ENCODE measurements around the gene BHLHE40. TPM values are rescaled to one million over a fixed set of nuclear protein-coding genes. Genes with fewer than 3 reads are reported as not detected.

The BHLHE40 gene
- total RNA-seq: 15.9 and 21.5 TPM in 2 replicates

DNA sequence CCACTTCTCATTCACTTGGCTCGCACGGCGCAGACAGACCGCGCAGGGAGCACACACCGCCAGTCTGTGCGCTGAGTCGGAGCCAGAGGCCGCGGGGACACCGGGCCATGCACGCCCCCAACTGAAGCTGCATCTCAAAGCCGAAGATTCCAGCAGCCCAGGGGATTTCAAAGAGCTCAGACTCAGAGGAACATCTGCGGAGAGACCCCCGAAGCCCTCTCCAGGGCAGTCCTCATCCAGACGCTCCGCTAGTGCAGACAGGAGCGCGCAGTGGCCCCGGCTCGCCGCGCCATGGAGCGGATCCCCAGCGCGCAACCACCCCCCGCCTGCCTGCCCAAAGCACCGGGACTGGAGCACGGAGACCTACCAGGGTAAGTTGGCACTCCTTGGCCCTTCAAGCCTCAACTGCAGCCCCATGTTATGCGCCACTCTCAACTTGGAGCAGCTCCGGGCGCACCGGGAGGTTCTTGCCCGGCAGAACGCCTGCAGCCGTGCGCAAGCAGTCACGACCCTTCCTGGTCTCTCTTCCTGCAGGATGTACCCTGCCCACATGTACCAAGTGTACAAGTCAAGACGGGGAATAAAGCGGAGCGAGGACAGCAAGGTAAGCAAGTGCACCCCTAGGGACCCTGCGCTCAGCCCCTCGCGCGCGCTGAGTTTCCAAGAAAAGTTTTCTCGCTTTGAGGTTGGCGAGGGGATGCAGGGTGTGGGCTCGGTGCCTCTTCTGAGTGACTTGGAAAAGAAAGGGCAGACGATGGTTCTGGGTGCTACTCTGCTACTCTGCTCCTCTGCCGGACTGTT lies at the start of gene BHLHE40:
TSS of gene BHLHE40 (plus strand) at position 10 of the 801 bp plus-strand sequence. CDS start at position 292, 282 bp downstream.

Other genes starting within 250 kb of the BHLHE40 start
- 63.9 and 83.9 TPM in 2 replicates for gene ARL8B, start 142.9 kb downstream of the BHLHE40 start, total RNA-seq
- 47.9 and 73.2 TPM in 2 replicates for gene EDEM1, start 208.3 kb downstream of the BHLHE40 start, total RNA-seq

Data from uterine smooth muscle cell (primary cell).